ENCODE data around the gene ZFX. TPM values are rescaled to one million over a fixed set of nuclear protein-coding genes. Genes with fewer than 3 reads are reported as not detected.

ZFX gene
- total RNA-seq, 2 donors from 2014 or later: 44.0 to 44.4 TPM

DNA sequence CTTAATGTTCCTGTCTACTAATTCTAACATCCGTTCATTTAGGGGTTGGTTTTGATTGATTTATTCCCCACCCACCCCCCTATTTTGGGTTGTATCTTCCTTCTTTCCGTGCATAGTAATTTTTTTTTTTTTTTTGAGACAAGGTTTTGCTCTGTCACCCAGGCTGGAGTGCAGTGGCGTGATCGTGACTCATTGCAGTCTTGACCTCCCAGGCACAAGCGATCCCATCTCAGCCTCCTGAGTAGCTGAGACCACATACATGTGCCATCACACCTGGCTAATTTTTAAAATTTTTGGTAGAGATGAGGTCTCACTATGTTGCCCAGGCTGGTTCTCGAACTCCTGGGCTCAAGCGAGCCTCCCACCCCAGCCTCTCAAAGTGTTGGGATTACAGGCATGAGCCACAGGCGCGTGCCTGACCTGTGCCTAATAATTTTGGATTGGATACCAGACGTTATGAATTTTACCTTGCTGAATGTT is 79.9 kb downstream of the ZFX start:
- intact Hi-C loops (cut with DNase I): no loop called here
- Histone ChIP-seq H3K9me3 (no peaks in the 10 kb centered on the region), H3K4me3 (no peak overlapping the region), H3K9ac (ENCODE audit: low read depth in 2 of 2, low read length in 2 of 2) (no peak overlapping the region), H3K27ac (no peak overlapping the region), H3K36me3 (no peaks in the 10 kb centered on the region), H3K4me1 (no peaks in the 10 kb centered on the region), H3K27me3 (no peaks in the 10 kb centered on the region)
- TF ChIP-seq, protein P1, sequence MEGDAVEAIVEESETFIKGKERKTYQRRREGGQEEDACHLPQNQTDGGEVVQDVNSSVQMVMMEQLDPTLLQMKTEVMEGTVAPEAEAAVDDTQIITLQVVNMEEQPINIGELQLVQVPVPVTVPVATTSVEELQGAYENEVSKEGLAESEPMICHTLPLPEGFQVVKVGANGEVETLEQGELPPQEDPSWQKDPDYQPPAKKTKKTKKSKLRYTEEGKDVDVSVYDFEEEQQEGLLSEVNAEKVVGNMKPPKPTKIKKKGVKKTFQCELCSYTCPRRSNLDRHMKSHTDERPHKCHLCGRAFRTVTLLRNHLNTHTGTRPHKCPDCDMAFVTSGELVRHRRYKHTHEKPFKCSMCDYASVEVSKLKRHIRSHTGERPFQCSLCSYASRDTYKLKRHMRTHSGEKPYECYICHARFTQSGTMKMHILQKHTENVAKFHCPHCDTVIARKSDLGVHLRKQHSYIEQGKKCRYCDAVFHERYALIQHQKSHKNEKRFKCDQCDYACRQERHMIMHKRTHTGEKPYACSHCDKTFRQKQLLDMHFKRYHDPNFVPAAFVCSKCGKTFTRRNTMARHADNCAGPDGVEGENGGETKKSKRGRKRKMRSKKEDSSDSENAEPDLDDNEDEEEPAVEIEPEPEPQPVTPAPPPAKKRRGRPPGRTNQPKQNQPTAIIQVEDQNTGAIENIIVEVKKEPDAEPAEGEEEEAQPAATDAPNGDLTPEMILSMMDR (IDR thresholded peaks at IDR 0.05): no peak
- no peak for DNase-seq

GRCh38 chrX:24229976-24230375 is 80.4 kb downstream of the ZFX start:
- intact Hi-C loops (cut with DNase I): no loop called here
- H3K9me3 ChIP-seq: no peaks in the 10 kb centered on the region
- no peak for DNase-seq

DNA sequence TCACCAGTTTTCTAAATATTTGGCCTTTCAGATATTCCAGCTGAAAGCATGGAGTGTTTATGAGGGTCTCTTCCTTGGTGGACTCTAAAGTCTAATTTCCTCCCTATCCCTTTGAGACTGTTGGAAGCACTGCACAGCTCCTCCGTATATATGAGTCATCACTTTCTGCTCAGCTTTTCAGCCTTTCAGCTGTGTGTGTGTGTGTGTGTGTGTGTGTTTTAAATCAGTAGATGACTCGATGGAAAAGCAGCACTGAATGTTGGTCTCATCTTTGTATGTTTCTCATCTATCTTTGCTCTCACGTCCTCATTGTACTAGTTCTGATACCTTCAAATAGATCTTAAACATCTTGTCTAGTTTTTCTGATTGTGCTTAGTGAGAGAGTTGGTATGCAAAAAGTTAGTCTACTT is 81.6 kb downstream of the ZFX start:
- H3K9ac ChIP-seq (ENCODE audit: low read depth in 2 of 2, low read length in 2 of 2): no peak overlapping the region
- no peak overlapping the region for H3K27ac ChIP-seq
- H3K4me3 ChIP-seq: no peak overlapping the region
- TF ChIP-seq, protein P1 (IDR thresholded peaks at IDR 0.05): no peak
- H3K27me3 ChIP-seq: no peaks in the 10 kb centered on the region
- no peaks in the 10 kb centered on the region for H3K4me1 ChIP-seq
- intact Hi-C loops (cut with DNase I): no loop called here
- H3K36me3 ChIP-seq: no peaks in the 10 kb centered on the region
- no peaks in the 10 kb centered on the region for H3K9me3 ChIP-seq
- no peak for DNase-seq

More at GRCh38 chrX:24229976-24230375, 80.4 kb downstream of the ZFX start:
- H3K27me3 ChIP-seq: no peaks in the 10 kb centered on the region
- H3K36me3 ChIP-seq: no peaks in the 10 kb centered on the region
- TF ChIP-seq, protein P1 (IDR thresholded peaks at IDR 0.05): no peak
- H3K27ac ChIP-seq: no peak overlapping the region
- H3K4me1 ChIP-seq: no peaks in the 10 kb centered on the region
- no peak overlapping the region for H3K4me3 ChIP-seq
- no peak overlapping the region for H3K9ac ChIP-seq (ENCODE audit: low read depth in 2 of 2, low read length in 2 of 2)

DNA sequence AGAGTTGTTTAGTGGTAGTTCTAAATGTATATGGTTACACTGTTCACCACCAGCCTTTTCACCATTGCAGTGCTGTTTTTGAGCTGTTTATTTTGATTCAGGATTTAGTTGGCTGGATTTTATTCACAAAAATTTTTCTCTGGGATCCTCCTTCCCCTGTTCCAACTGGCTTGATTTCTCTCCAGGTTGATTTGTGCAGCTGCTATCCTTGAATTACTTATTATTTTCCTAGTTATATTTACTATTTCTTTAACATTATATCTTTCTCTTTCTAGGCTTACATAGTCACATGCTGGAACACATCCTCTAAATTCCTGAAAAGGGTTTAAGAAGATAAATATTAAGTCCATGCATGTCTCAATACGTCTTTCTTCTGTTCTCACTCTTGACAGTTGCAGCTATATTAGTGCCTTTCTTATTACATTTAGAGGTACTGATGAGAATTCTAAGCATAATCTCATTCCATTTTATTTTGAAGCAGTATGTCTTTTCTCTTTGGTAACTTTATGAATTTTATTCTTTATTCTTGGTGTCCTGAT is 82.2 kb downstream of the ZFX start:
- Histone ChIP-seq H3K27me3 (no peaks in the 10 kb centered on the region), H3K9ac (ENCODE audit: low read depth in 2 of 2, low read length in 2 of 2) (no peak overlapping the region), H3K4me1 (no peaks in the 10 kb centered on the region), H3K27ac (no peak overlapping the region), H3K9me3 (no peaks in the 10 kb centered on the region), H3K4me3 (no peak overlapping the region), H3K36me3 (no peaks in the 10 kb centered on the region)
- TF ChIP-seq, protein P1 (IDR thresholded peaks at IDR 0.05): no peak
- intact Hi-C loops (cut with DNase I): no loop called here
- DNase-seq: no peak

- H3K4me3 ChIP-seq: no peak overlapping the region
- no peaks in the 10 kb centered on the region for H3K36me3 ChIP-seq
- DNase-seq: no peak
- H3K4me1 ChIP-seq: no peaks in the 10 kb centered on the region
- intact Hi-C loops (cut with DNase I): no loop called here
- H3K27ac ChIP-seq: no peak overlapping the region
- no peak overlapping the region for H3K9ac ChIP-seq (ENCODE audit: low read depth in 2 of 2, low read length in 2 of 2)
- TF ChIP-seq, protein P1 (IDR thresholded peaks at IDR 0.05): no peak
- no peaks in the 10 kb centered on the region for H3K27me3 ChIP-seq
- no peaks in the 10 kb centered on the region for H3K9me3 ChIP-seq
These were observed 83.3 kb downstream of the ZFX start for GRCh38 chrX:24232796-24233195.
